NB4 (cell line): ENCODE measurements around the gene S100A9.

Experiments
- DNase-seq: peaks from one replicate; pipeline ENCODE4 v3.0.0; 2010; ENCODE audit warnings: low read depth
- H3K4me3 ChIP-seq: one replicate; pipeline ENCODE4 v1.5.1; 2011; ENCODE audit warnings: mild to moderate bottlenecking, low read depth, low read length, moderate library complexity
- CTCF ChIP-seq: IDR thresholded peaks from one replicate; pipeline ENCODE4 v1.5.1; 2012; ENCODE audit warnings: low read depth, low read length
- MAX ChIP-seq: IDR thresholded peaks from 2 replicates; pipeline ENCODE4 v1.6.1; 2011; ENCODE audit warnings: low read depth, low read length
- MYC ChIP-seq: IDR thresholded peaks from 2 replicates; pipeline ENCODE4 v1.6.1; 2011; ENCODE audit warnings: low read depth, low read length
- POLR2A ChIP-seq: IDR thresholded peaks from 2 replicates; pipeline ENCODE4 v1.6.1; 2011; ENCODE audit warnings: mild to moderate bottlenecking; ENCODE audit not compliant: insufficient read length; ENCODE audit errors: extremely low read depth

The S100A9 gene

GRCh38 chr1:153387785-153388184, 30.1 kb downstream of the S100A9 start:
- no peak overlapping the region for H3K4me3 ChIP-seq

GRCh38 chr1:153389401-153389800, 31.7 kb downstream of the S100A9 start:
- DNase-seq, result no peak
- TF ChIP-seq MYC (no peak), POLR2A (no peak), CTCF (no peak), MAX (no peak)
- H3K4me3 ChIP-seq, result no peak overlapping the region

More at GRCh38 chr1:153387785-153388184, 30.1 kb downstream of the S100A9 start:
- TF ChIP-seq CTCF, result no peak
- TF ChIP-seq MYC, result no peak
- no peak for TF ChIP-seq POLR2A
- no peak for TF ChIP-seq MAX
- no peak for DNase-seq

- no peak for TF ChIP-seq MAX
- TF ChIP-seq CTCF, result no peak
- no peak for TF ChIP-seq POLR2A
- H3K4me3 ChIP-seq, result no peak overlapping the region
- DNase-seq, result peak; percentile 78
Measured at GRCh38 chr1:153389973-153390879, 32.6 kb downstream of the S100A9 start.

GRCh38 chr1:153390938-153391710, 33.5 kb downstream of the S100A9 start, which contains the start of gene S100A8:
TSS of gene S100A8 (minus strand) at chr1:153391073. CDS start at chr1:153390535, 538 bp downstream.
- H3K4me3 ChIP-seq, result no peak within 1 kb of the TSS
- DNase-seq, result peak; percentile 86
- TF ChIP-seq POLR2A, result no peak
- TF ChIP-seq CTCF, result no peak
- TF ChIP-seq MYC, result no peak
- no peak for TF ChIP-seq MAX

GRCh38 chr1:153392258-153392657, 34.6 kb downstream of the S100A9 start:
- no peak overlapping the region for H3K4me3 ChIP-seq
- DNase-seq, result no peak
- TF ChIP-seq MAX (no peak), CTCF (no peak), POLR2A (no peak), MYC (no peak)
